ENCODE results near the gene PCTP. TPM values are rescaled to one million over a fixed set of nuclear protein-coding genes. Genes with fewer than 3 reads are reported as not detected.

The PCTP gene
- total and polyA plus RNA-seq, 8 donors: 4.7 to 69.2 (median 22.6) TPM

GRCh38 chr17:55745258-55745657 lies 5.6 kb upstream of the PCTP start:
- no peaks in the 10 kb centered on the region for H3K27me3 ChIP-seq
- DNase-seq: no peak
- TF ChIP-seq EP300 (IDR thresholded peaks at IDR 0.05) (no peak), POLR2A (IDR thresholded peaks at IDR 0.05) (no peak), CTCF (IDR thresholded peaks at IDR 0.05) (no peak), POLR2AphosphoS5 (IDR thresholded peaks at IDR 0.05) (no peak)
- no peaks in the 10 kb centered on the region for H3K36me3 ChIP-seq
- intact Hi-C loops (cut with DNase I; ENCODE audit: low total_unique reads): no loop called here
- no peak overlapping the region for H3K4me3 ChIP-seq
- H3K27ac ChIP-seq: no peak overlapping the region
- peaks cover 0 to under 1% (median 0%) of the 10 kb centered on the region in 4 donors for H3K4me1 ChIP-seq
- 93 to 99% (median 97%) methylated on average over 1 of the region's 1 CpG for WGBS, 5 donors
- no peaks in the 10 kb centered on the region for H3K9me3 ChIP-seq

GRCh38 chr17:55746466-55746865 lies 4.4 kb upstream of the PCTP start:
- H3K4me1 ChIP-seq: peaks cover 0 to 6% (median 2%) of the 10 kb centered on the region in 4 donors
- no peak overlapping the region for H3K27ac ChIP-seq
- no peak for DNase-seq
- TF ChIP-seq CTCF (IDR thresholded peaks at IDR 0.05): no peak
- no peak for TF ChIP-seq POLR2AphosphoS5 (IDR thresholded peaks at IDR 0.05)
- TF ChIP-seq EP300 (IDR thresholded peaks at IDR 0.05): no peak
- TF ChIP-seq POLR2A (IDR thresholded peaks at IDR 0.05): no peak
- intact Hi-C loops (cut with DNase I; ENCODE audit: low total_unique reads): no loop called here
- no peaks in the 10 kb centered on the region for H3K36me3 ChIP-seq
- H3K4me3 ChIP-seq: no peak overlapping the region
- 25 to 73% (median 63%) methylated on average over 1 of the region's 1 CpG for WGBS, 5 donors
- H3K27me3 ChIP-seq: no peaks in the 10 kb centered on the region
- no peaks in the 10 kb centered on the region for H3K9me3 ChIP-seq

- Histone ChIP-seq H3K27me3 (no peaks in the 10 kb centered on the region), H3K27ac (no peak overlapping the region), H3K9me3 (no peaks in the 10 kb centered on the region), H3K4me3 (no peak overlapping the region), H3K4me1 (peaks cover 6 to 13% (median 9%) of the 10 kb centered on the region in 4 donors), H3K36me3 (no peaks in the 10 kb centered on the region)
- no peak for TF ChIP-seq CTCF (IDR thresholded peaks at IDR 0.05)
- TF ChIP-seq POLR2A (IDR thresholded peaks at IDR 0.05): no peak
- TF ChIP-seq POLR2AphosphoS5 (IDR thresholded peaks at IDR 0.05): no peak
- no peak for TF ChIP-seq EP300 (IDR thresholded peaks at IDR 0.05)
- DNase-seq: no peak
- intact Hi-C loops (cut with DNase I; ENCODE audit: low total_unique reads): no loop called here
- 37 to 52% (median 47%) methylated on average over 3 of the region's 3 CpGs for WGBS, 5 donors
Measured at GRCh38 chr17:55747209-55747608, 3.6 kb upstream of the PCTP start.

GRCh38 chr17:55748841-55749240 lies 2.0 kb upstream of the PCTP start:
- TF ChIP-seq POLR2AphosphoS5 (IDR thresholded peaks at IDR 0.05) (no peak), EP300 (IDR thresholded peaks at IDR 0.05) (no peak), POLR2A (IDR thresholded peaks at IDR 0.05) (no peak), CTCF (IDR thresholded peaks at IDR 0.05) (no peak)
- WGBS, 5 donors: 93 to 98% (median 96%) methylated on average over 1 of the region's 1 CpG
- DNase-seq: no peak
- Histone ChIP-seq H3K4me1 (peaks cover 9 to 29% (median 18%) of the 10 kb centered on the region in 4 donors), H3K9me3 (no peaks in the 10 kb centered on the region), H3K27ac (no peak overlapping the region), H3K27me3 (no peaks in the 10 kb centered on the region), H3K36me3 (peaks cover 0 to 4% (median 4%) of the 10 kb centered on the region in 4 donors), H3K4me3 (no peak overlapping the region)
- intact Hi-C loops (cut with DNase I; ENCODE audit: low total_unique reads): no loop called here

All from stomach (tissue), 9 donors.